DMS153 (cell line): ENCODE measurements around the gene FAM111B.

ENCODE experiments used
- DNase-seq: peaks from one replicate; lab custom pipeline; 2025; lab: John Stamatoyannopoulos, UW

FAM111B gene

GRCh38 chr11:59157433-59157832, 50.4 kb downstream of the FAM111B start:
- no peak for DNase-seq

- DNase-seq = peak; percentile 67
These were observed 51.4 kb downstream of the FAM111B start for GRCh38 chr11:59158206-59159068.

- no peak for DNase-seq
These were observed 57.0 kb downstream of the FAM111B start for GRCh38 chr11:59164028-59164427.

- peak; percentile 72 for DNase-seq
These were observed 64.7 kb downstream of the FAM111B start, which contains the start of gene DTX4 for GRCh38 chr11:59171508-59172322. DTX4 (plus strand) TSS chr11:59172132; CDS start chr11:59172596, 464 bp downstream.

GRCh38 chr11:59172345-59173079, 65.5 kb downstream of the FAM111B start:
- no peak for DNase-seq

- DNase-seq = no peak
These were observed 66.3 kb downstream of the FAM111B start for GRCh38 chr11:59173080-59173963.

- no peak for DNase-seq
These were observed 67.1 kb downstream of the FAM111B start for GRCh38 chr11:59173964-59174663.

- no peak for DNase-seq
These were observed 67.6 kb downstream of the FAM111B start for GRCh38 chr11:59174664-59175033.

GRCh38 chr11:59175091-59175501, 68.1 kb downstream of the FAM111B start:
- DNase-seq = no peak

- no peak for DNase-seq
These were observed 69.3 kb downstream of the FAM111B start for GRCh38 chr11:59176330-59176729.
